ENCODE data around the gene PPIP5K1. TPM values are rescaled to one million over a fixed set of nuclear protein-coding genes. Genes with fewer than 3 reads are reported as not detected.
A peak's percentile ranks its signal among the peaks of the same experiment; 100 is the strongest.

The PPIP5K1 gene
- total RNA-seq, 2 donors from 2014 or later = 19.0 to 58.4 TPM

GRCh38 chr15:43514241-43515057 lies 75.6 kb downstream of the PPIP5K1 start:
- H3K4me1 ChIP-seq (replicated peaks) = peaks cover 4% of the 10 kb centered on the region
- TF ChIP-seq POLR2A (IDR thresholded peaks at IDR 0.05) (no peak), POLR2AphosphoS5 (IDR thresholded peaks at IDR 0.05) (no peak), CTCF (IDR thresholded peaks at IDR 0.05) (peak in 3 of 4 experiments; percentile 20 to 41 (median 35))
- no peak overlapping the region for H3K27ac ChIP-seq
- no peaks in the 10 kb centered on the region for H3K9me3 ChIP-seq
- no peak overlapping the region for H3K4me3 ChIP-seq
- no peak for DNase-seq (ENCODE audit: low spot score)
- no peaks in the 10 kb centered on the region for H3K36me3 ChIP-seq
- H3K27me3 ChIP-seq (replicated peaks; ENCODE audit: insufficient read depth) = no peaks in the 10 kb centered on the region
- intact Hi-C loops (cut with DNase I) = loop anchor here (5.0 kb wide), 1 partner anchor 72 kb away; no protein-coding TSS in a partner anchor
- 65% methylated on average over 4 of the region's 4 CpGs for WGBS

- no peak overlapping the region for H3K27ac ChIP-seq
- H3K27me3 ChIP-seq (replicated peaks; ENCODE audit: insufficient read depth) = no peaks in the 10 kb centered on the region
- H3K4me3 ChIP-seq = no peak overlapping the region
- H3K36me3 ChIP-seq = no peaks in the 10 kb centered on the region
- no peak for DNase-seq (ENCODE audit: low spot score)
- H3K4me1 ChIP-seq (replicated peaks) = peaks cover 4% of the 10 kb centered on the region
- WGBS = 74% methylated on average over 1 of the region's 1 CpG
- no peaks in the 10 kb centered on the region for H3K9me3 ChIP-seq
- intact Hi-C loops (cut with DNase I) = loop anchor here (5.0 kb wide), 1 partner anchor 71 kb away; no protein-coding TSS in a partner anchor
- TF ChIP-seq POLR2A (IDR thresholded peaks at IDR 0.05) (no peak), CTCF (IDR thresholded peaks at IDR 0.05) (no peak), POLR2AphosphoS5 (IDR thresholded peaks at IDR 0.05) (no peak)
Measured at GRCh38 chr15:43513550-43513949, 76.5 kb downstream of the PPIP5K1 start.

GRCh38 chr15:43511012-43511885 lies 78.8 kb downstream of the PPIP5K1 start:
- 14% methylated on average over 23 of the region's 39 CpGs for WGBS
- Histone ChIP-seq H3K9me3 (no peaks in the 10 kb centered on the region), H3K27ac (peak overlapping the region in 1 of 2 donors; percentile 83), H3K4me1 (replicated peaks) (no peaks in the 10 kb centered on the region), H3K36me3 (no peaks in the 10 kb centered on the region), H3K27me3 (replicated peaks; ENCODE audit: insufficient read depth) (no peaks in the 10 kb centered on the region), H3K4me3 (peak overlapping the region; percentile 51 to 52)
- TF ChIP-seq CTCF (IDR thresholded peaks at IDR 0.05) (peak in 1 of 4 experiments; percentile 23), POLR2AphosphoS5 (IDR thresholded peaks at IDR 0.05) (peak; percentile 1), POLR2A (IDR thresholded peaks at IDR 0.05) (no peak)
- no peak for DNase-seq (ENCODE audit: low spot score)
- intact Hi-C loops (cut with DNase I) = loop anchor here (5.0 kb wide), 1 partner anchor 69 kb away; no protein-coding TSS in a partner anchor

- Histone ChIP-seq H3K4me3 (peak overlapping the region; percentile 51 to 52), H3K4me1 (replicated peaks) (no peaks in the 10 kb centered on the region)
Measured at GRCh38 chr15:43510200-43511011, 79.6 kb downstream of the PPIP5K1 start.

More at GRCh38 chr15:43510200-43511011, 79.6 kb downstream of the PPIP5K1 start:
- Histone ChIP-seq H3K27ac (peak overlapping the region; percentile 70 to 83), H3K9me3 (no peaks in the 10 kb centered on the region), H3K27me3 (replicated peaks; ENCODE audit: insufficient read depth) (no peaks in the 10 kb centered on the region), H3K36me3 (no peaks in the 10 kb centered on the region)
- TF ChIP-seq POLR2A (IDR thresholded peaks at IDR 0.05) = peak; percentile 64
- peak; percentile 91 for TF ChIP-seq POLR2AphosphoS5 (IDR thresholded peaks at IDR 0.05)
- peak in 2 of 4 experiments; percentile 43 to 44 for TF ChIP-seq CTCF (IDR thresholded peaks at IDR 0.05)
- WGBS = under 1% methylated on average over 31 of the region's 41 CpGs
- intact Hi-C loops (cut with DNase I) = loop anchor here (1.0 to 5.0 kb wide), 2 partner anchors 17 to 68 kb away; partner anchors contain the start of gene TP53BP1
- peak; percentile 97 for DNase-seq (ENCODE audit: low spot score)

Data from prostate gland (tissue), 2 donors.